ENCODE measurements around the gene VPS37C.

DNA sequence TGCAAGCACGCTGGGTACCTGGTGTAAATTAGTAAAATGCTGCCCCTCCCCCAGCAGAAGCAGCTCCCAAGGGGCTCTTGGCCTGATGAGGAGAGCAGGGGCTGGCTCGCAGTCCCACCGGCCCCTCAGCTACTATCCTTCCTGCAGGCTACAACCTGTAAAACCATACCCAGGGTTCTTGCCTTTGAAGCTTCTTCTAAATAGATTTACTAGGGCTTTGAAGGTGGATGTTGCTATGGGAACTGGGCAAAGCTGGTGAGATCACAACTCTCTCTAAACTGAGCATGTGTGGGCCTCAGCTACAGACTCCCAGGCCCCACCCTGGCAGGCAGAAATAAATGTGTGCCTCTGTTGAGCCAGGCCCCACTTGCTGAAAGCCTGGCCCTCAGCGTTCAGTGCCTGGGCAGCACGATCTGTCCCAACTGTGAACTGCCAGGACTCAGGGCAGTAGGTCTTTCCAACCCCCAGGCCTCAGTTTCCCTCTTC lies 40.5 kb downstream of the VPS37C start:
- TF ChIP-seq, protein P1, sequence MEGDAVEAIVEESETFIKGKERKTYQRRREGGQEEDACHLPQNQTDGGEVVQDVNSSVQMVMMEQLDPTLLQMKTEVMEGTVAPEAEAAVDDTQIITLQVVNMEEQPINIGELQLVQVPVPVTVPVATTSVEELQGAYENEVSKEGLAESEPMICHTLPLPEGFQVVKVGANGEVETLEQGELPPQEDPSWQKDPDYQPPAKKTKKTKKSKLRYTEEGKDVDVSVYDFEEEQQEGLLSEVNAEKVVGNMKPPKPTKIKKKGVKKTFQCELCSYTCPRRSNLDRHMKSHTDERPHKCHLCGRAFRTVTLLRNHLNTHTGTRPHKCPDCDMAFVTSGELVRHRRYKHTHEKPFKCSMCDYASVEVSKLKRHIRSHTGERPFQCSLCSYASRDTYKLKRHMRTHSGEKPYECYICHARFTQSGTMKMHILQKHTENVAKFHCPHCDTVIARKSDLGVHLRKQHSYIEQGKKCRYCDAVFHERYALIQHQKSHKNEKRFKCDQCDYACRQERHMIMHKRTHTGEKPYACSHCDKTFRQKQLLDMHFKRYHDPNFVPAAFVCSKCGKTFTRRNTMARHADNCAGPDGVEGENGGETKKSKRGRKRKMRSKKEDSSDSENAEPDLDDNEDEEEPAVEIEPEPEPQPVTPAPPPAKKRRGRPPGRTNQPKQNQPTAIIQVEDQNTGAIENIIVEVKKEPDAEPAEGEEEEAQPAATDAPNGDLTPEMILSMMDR (IDR thresholded peaks at IDR 0.05), result no peak
- TF ChIP-seq ESRRA (IDR thresholded peaks at IDR 0.05; ENCODE audit: borderline replicate concordance, low read length), result no peak
- no peak for TF ChIP-seq EHF (CRISPR knock-in tag; IDR thresholded peaks at IDR 0.05)
- TF ChIP-seq HOXB13 (CRISPR knock-in tag; IDR thresholded peaks at IDR 0.05; ENCODE audit: low read depth), result no peak
- TF ChIP-seq CHD2 (IDR thresholded peaks at IDR 0.05; ENCODE audit: low read length, partially characterized antibody), result no peak
- no peak for TF ChIP-seq POLR2A (IDR thresholded peaks at IDR 0.05; ENCODE audit: low read length)
- TF ChIP-seq, protein P2, sequence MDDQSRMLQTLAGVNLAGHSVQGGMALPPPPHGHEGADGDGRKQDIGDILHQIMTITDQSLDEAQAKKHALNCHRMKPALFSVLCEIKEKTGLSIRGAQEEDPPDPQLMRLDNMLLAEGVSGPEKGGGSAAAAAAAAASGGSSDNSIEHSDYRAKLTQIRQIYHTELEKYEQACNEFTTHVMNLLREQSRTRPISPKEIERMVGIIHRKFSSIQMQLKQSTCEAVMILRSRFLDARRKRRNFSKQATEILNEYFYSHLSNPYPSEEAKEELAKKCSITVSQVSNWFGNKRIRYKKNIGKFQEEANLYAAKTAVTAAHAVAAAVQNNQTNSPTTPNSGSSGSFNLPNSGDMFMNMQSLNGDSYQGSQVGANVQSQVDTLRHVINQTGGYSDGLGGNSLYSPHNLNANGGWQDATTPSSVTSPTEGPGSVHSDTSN (IDR thresholded peaks at IDR 0.05), result no peak
- no peak for TF ChIP-seq CEBPB (IDR thresholded peaks at IDR 0.05)
- no peak for TF ChIP-seq ZFP36 (IDR thresholded peaks at IDR 0.05; ENCODE audit: borderline replicate concordance, partially characterized antibody)
